NAMALWA (cell line): ENCODE measurements around the gene ZFAND3.
"Not testable (repeated sequence)": the region's sequence is repeated elsewhere in the genome, so short reads cannot be mapped to it uniquely, and the experiment has no call there.

Experiments used
- DNase-seq: peaks from one replicate; pipeline ENCODE4 v3.0.0-alpha.2; 2015; ENCODE audit warnings: low spot score

ZFAND3 gene

DNA sequence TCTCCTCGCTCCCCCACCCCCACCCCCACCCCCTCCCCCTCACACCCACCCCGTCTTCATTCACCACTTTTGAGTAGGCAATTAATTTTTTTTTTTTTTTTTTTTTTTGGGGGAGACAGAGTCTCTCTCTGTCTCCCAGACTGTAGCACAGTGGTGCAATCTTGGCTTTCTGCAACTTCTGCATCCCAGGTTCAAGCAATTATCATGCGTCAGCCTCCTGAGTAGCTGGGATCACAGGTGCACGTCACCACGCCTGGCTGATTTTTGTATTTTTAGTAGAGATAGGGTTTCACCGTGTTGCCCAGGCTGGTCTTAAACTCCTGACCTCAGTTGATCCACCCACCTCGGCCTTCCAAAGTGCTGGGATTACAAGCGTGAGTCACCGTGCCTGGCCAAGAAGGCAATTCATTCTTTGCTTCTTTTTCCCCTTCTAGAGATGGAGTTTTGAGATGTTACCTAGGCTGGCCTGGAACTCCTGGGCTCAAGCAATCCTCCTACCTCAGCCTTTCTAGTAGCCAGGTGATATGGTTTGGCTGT is 230.4 kb downstream of the ZFAND3 start:
- DNase-seq: not testable (repeated sequence)

DNA sequence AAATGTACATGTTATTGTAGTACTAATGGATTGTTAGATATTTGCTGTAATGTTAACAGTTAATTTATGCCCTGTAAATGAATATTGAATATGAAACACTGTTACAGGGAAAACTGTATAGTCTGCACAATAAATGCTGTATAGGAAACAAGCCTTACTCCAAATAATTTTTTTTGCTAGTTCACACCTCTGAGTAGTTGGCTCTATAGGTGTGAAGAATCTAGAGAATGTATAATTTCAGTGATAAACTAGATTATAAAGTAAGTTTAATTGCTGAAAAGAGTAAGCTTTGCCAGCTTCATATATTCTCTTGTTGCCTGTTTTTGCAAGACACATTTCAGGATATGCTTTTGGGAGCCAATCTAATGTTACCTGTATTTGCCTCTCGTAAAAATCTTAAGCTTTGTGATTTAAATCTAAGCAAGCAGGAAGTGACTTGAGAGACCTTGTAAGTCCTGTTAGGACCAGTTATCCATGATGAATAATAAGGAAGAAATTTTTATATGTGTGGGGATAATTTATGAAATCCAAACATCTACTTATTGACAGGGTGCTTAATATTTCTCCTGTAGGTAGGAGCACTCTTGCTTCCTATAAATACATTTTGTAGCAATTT is 232.4 kb downstream of the ZFAND3 start:
- no peak for DNase-seq

DNA sequence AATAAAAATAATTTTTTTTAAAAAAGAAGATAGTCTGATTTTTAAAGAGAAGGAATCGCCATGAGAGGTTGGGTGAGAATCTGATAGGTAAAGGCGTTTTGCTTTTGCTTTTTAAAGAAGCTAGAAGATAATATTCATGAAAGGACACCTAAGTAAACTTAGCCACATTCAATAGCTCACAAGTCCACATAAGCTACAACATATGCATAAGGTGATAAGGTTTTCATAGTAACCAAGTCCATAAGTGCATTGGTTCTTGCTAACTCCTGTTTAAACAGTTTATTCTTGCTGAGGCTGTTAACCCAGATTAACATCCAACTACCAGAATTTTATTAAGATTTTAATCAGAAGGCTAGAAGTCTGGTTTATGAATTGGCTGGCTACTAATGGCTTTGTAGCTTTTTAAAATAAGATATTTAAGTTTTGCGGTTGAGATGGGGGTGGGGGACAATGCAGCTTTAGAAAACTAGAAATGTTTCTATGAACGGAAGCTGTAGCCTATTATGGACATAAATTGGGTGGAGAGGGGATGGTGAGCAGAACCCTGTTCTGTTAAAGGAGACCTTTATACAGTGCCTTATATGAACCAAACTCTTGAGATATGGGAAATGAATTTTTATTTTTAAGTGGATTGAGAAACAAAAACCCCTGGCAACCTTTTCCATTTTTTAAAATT is 235.1 kb downstream of the ZFAND3 start:
- DNase-seq: no peak

DNA sequence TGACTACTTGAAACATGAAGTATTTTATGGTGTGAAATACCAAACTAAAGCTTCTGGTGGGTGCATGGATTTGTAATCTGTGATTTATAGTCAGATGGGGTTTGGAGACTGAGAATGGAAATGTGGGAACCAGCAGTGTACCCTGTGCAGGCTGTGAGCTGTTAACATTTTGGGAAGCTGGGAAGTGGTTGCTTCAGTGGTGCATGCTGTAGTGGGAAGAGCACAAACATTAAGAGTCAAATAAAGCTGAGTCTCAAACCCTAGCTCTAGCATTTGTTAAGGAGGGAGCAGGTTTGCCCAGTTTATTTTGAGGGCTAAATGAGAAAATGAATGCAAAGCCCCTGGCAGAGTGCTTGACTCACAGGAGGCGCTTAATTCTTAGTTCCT is 235.7 kb downstream of the ZFAND3 start:
- DNase-seq: no peak

DNA sequence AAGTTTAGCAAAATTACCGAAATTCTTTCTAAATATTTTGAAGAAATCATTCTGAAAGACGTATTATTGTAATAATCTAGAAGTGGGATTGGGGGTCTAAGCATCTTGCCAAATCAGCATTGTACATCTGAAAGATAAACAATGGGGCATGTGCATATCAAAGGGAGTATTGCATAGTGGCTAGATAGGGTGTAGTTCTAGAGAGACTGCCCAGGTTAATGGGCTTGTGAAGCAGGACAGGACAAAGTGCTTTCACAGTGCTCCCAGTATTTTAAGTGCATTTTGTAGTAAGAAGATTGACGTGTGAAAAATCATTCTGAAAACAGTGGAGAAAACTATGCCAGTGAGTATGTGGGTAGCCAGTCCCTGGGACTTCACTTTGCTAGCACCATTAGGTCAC is 236.8 kb downstream of the ZFAND3 start:
- no peak for DNase-seq

DNA sequence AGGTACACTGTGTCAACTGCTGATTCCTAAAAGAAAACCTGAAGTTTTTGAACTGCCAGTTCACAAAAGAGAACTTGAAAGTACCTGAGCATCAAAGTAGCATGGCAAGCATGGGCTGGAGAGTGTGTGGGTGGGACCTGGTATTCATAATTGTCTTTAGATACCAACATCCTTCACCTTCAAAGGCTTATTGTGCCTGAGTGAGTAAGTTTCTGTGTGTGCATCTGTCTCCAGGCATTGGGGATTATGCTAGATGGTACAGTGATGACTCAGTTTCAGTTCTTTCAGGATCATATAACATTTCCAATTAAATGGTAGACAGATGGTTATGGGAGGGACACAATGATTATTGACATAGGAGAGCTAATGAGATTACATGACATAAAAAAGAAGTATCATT is 238.5 kb downstream of the ZFAND3 start:
- no peak for DNase-seq

DNA sequence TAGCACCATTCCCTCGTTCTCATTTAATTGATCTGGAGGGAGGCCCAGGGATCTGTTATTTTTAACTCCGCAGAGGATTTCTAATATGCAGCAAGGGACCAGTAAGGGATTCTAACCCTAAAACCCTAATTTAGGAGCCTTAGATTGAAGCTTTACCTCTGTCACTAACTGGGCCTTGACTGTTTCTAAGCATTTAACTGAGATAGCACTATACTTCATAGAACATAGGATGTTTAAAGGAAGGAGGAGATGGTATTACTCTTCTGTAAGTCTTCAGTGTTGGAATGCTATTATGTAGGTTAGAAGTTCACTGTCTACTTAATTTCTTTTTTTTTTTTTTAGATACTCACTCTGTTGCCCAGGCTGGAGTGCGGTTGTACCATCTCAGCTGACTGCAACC is 242.5 kb downstream of the ZFAND3 start:
- no peak for DNase-seq

DNA sequence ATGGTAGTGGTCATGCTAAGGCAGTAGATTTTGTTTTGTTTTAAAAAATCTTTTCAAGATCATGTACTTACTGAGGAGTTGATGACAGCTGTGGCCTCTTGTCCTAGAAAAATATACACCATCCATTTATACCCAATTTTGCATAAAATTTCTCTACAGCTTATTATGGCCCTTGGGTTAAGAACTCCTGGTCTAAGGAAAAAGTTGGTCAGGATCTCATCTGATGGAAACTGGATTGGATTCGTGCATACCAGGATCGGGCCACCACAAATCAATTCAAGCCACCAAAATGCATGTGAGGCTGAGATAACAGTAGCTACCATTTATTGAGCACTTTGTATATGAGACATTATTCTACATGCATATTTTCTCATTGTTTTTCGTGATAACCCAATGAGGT is 244.4 kb downstream of the ZFAND3 start:
- DNase-seq: no peak

DNA sequence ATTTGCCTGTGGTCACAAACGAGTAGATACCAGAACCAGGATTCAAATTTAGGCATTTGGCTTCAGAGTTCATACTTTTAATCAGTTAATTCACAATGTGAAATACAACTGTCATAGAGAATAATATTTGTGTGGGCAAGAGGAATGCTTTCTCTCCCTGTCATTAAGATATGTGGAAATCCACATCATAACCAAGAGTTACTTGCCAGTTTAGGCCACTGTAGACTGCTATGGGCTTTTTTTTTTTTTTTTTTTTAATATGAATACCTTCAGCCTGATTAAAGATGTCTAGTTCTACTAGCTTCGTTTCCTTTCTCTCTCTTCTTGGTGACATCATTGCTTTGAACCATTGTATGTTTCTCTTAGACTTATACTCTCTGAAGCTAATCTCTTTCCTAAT is 244.9 kb downstream of the ZFAND3 start:
- no peak for DNase-seq

DNA sequence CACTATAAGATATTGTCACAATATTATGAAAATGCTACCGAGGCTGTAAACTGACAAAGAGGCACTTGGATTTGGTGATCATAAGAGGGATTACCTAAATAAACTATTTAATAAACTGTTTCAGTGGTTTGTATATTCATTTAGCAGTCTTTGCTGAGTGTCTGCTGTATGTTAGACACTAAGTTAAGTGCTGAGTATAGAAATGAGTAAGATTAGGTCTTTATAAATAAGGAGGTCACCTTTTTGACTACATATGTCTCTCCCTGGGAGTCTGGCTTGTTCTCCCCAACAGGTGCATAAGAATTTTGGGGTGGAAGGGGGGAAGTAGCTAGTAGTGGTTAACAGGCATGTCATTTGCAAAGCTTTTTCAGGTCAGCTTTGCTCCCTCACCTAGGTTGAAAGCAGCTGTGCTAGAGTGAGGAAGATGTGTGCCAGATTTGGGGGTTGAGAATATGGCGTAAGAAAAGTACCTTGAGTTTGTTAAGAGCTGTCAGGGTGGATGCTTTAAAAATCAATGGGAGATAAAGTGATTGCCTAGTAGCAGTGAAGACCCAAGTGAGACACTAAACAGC is 246.3 kb downstream of the ZFAND3 start:
- DNase-seq: no peak

DNA sequence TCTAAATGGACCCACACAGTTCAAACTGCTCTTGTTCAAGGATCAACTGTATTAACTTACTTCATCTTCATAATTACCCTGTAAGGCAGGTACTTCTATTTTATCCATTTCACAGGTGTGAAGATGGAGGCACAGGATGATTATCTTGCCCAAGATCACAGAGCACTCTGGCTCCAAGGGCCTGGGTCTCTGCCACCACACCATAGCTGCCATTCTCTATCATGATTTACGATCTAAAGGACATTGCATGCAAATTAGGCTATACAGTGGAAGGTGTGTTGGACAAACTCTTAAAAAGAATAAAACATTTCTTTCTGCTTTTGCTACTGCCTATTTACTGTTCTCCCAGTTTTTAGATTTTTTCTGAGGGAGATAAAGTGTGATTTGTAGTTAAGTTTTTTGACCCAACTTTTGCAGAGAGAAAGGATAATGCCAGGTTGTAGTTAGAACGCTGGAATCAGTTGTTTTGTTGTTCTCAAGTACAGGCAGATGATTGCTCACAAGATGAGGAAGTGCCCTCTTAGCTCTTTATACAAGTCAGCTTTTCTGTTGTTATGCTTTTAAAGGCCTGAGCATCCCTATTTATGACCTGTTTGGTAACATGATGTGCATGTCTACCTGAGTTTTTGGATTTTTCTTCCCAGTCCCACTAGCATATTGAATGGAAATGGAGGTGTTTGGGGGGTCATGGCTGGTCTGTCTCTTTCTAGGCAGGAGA is 247.9 kb downstream of the ZFAND3 start:
- DNase-seq: no peak

DNA sequence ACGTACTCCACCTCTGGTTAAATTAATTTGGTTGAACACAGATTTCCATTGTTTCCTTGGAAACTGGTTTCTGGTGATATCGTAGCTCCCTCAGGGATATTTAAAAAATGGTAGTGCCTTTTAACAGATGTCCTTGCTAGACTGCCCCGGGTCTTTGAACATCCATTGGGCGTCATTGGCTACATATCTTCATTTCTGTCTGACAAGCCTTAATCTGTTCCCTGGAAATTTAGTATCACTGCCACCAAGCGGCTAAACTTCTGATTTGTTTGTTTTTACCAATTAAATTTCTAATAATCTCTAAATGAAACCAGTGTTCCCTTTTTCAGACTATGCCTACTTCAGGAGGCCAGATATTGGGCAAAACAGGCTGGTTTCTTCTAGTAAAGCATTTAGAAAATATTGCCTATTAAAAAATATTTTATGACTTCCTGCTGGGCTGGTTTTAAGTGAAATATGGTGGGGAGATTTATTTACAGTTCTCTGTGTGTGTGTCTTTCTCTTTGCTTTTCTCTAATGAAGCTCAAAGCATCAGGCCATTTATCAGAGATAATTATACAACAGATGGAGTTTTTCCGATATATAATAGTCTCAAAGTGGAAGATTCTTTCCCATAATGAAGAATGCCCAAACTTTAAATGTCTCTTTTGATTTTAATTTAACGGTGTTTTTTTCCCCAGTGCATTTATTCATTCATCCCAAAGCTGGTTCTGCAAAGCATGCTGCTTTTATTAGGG is 249.5 kb downstream of the ZFAND3 start:
- DNase-seq: no peak

DNA sequence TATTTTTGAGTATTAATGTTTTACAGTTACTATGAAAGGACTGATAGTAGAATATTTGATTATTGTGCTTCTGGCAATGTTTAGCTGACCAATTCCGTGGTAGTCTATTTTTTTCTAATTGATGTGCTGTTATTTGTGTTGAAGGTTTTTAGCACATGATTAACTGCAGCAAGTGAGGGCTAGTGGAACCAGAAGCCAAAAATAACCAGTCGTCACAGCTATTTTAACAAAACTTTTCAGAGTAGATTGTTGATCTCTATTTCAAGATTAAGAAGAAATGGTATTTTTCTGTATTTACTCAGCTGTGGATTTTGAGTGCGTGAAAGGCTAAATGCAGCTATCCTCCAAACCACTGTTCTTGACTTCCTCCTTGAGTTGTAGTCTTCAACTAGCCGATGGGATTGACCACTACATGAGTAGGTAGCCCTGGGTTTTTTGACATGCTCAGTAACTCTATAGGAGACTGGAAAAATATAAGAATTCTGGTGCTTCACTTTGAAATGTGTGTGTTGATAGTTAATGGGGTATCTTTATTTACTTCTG is 258.0 kb downstream of the ZFAND3 start:
- no peak for DNase-seq

DNA sequence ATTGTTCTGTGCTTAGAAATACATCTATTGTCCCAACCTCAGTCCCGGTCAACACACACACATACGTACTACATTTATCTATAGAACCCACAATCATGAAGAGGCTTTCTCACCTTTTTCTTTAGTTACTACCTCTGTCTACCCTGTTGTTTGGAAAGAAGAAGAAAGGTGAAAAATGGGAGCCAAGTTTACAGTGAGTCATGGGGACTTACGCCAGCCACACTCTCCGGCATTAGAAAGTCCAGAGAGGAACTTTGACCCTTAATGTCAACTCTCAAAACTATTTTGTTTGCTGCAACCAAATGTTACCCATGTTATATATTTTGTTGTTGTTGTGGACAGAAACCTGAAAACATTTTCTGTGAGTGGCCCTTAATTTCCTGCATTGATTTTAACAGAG is 259.1 kb downstream of the ZFAND3 start:
- DNase-seq: no peak

DNA sequence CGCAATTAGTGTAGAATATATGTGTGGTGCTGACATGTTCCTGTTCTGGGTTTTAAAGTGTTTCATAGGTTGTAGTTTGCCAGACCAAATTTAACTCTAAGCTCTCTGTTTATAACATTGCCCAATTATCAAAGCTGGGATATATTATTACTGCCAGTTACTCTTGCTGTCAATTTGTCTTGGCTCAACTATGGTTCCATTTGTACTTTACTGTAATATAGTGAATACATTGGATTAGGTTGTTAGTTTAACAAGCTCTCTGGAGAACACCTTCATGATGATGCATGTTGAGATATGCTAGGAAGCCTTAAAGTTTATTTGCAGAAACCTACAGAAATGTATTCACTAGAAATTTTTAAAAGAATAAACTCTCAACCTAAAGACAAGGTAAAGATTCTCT is 259.6 kb downstream of the ZFAND3 start:
- DNase-seq: no peak

DNA sequence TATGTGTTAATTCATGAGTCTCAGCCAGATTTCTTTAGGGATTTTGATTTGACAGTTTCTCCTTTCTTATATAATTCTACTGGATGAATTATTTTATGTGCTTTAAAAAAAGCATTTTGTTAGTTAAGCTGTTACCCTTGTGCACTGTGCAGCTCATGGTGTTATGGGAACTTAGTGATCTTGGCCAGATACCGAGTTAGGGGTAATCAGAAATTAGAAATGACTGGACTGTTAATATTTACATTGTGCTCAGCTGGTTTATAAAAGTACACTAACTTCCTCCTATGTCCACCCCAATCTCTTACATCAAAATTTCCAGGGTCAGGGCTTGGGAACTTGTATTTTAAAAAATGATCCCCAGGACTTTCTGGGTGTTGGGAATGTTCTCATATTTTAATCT is 260.0 kb downstream of the ZFAND3 start:
- no peak for DNase-seq

DNA sequence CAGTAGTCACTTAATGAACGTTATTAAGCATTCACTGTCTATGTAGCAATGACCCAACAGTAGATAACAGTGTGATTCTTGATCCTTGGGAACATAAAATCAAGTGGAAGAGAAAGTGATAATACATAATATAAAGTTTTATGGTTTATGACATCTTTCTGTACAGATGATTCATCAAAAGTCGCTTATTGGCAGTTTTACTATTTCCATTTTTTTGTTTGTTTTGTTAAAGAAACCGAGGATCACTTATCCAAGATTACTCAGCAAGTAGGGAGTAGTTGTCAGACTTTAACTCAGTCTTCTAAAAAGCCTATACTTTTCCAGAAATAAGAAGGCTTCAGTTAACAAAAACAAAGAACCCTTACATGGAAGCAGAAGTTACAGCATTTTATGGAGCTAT is 260.8 kb downstream of the ZFAND3 start:
- DNase-seq: no peak

DNA sequence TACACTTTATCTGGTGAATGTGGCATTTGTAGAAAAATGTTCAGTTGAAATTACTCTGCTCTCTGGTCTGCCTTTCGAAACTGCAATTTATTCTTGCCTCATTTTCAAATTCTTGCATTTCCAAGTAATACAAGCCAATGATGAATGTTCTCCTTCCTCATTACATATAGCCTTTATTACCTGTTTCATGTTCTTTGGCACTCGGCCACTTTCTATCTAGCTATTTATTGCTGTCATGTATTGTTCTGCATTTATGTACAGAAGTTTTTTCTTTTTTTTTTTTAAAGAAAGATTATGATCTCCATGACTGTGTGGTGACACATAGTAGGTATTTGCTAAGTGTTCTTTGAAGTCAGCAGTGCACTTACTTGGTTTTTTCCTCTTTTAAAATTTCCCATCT is 261.4 kb downstream of the ZFAND3 start:
- no peak for DNase-seq

DNA sequence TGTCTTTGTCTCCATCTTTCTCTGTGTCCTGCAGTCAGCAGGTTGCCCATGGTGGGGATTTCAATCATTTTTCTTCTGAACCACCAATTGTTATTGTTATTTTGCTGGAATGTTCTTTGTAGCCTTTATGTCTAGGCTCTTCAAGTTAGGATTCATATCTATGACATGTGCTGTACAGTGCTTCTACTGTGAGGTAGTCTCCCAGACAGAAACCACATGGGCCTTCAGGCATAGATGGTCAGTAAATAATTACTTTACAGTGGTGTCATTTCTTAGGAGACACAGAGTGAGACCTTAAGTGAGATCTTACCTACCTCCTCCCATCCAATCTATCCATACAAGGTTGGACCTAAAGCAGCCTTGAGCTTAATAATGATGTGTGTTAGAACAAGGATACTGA is 265.5 kb downstream of the ZFAND3 start:
- no peak for DNase-seq

DNA sequence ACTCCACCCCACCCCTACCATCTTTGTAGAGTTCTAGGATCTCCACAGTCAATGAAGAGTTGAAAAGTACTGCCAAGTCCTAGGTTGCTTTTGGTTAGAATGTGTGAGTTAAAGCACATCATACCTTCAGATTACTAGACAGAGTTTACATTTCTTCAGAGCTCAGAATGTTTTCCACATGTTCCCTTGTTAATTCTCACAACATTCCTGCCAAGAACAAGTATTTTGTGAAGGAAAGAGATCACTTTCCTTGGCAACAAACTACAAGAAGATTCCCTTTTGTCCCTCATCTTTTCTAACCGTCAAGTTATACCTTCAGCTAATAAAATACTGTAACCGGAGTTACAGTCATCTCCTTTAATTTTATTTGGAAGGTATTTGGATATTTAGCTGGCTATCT is 266.8 kb downstream of the ZFAND3 start:
- no peak for DNase-seq

DNA sequence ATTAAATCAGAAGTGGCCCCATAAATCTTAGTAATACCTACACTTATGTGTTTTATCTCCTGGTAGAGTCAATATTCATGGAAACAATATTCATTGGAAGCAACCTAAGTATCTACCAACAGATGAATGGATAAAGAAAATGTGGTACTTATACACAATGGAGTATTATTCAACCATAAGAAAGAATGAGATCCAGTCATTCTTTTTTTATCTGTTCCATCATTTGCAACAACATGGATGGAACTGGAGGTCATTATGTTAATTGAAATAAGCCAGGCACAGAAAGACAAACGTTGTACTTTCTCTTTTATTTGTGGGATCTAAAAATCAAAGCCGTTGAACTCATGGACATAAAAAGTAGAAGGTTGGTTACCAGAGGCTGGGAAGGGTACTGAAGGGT is 268.5 kb downstream of the ZFAND3 start:
- no peak for DNase-seq

DNA sequence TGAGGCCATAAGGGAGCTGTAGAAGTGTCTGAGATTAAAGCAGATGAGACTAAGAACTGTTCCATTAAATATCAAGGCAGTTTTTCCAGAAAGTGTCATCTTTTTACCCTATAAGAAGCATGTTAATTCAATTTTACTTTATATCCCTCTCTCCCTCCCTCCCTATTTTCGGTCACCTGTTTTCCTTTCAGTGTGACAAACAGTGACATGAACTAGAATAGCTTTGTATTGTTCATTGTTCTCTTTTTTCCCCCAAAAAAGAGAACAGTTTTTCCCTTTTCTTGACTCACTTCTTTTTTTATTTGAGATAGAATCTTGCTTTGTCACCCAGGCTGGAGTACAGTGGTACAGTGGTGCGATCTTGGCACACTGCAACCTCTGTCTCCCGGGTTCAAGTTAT is 269.3 kb downstream of the ZFAND3 start:
- no peak for DNase-seq
